Upper lobe of right lung (tissue), 1 donor: ENCODE data around the gene ADIPOQ. TPM values are rescaled to one million over a fixed set of nuclear protein-coding genes. Genes with fewer than 3 reads are reported as not detected.
"Not testable (repeated sequence)": the region's sequence is repeated elsewhere in the genome, so short reads cannot be mapped to it uniquely, and the experiment has no call there.

ENCODE experiments used
- ATAC-seq: fragments of 200-7000 bp; cut with Tn5 transposase; one replicate; pipeline ENCODE4 v1.9.1; 2020; ENCODE audit warnings: mild to moderate bottlenecking, moderate library complexity
- DNase-seq: peaks from one replicate; pipeline ENCODE4 v3.0.0-alpha.2; 2020
- H3K27ac ChIP-seq: fragments of 200-600 bp; one replicate; pipeline ENCODE4 v1.8.0; 2022
- H3K27me3 ChIP-seq: fragments of 200-600 bp; one replicate; pipeline ENCODE4 v1.8.0; 2022; ENCODE audit warnings: mild to moderate bottlenecking
- H3K36me3 ChIP-seq: fragments of 200-600 bp; one replicate; pipeline ENCODE4 v1.8.0; 2022
- H3K4me1 ChIP-seq: fragments of 200-600 bp; one replicate; pipeline ENCODE4 v1.8.0; 2022
- H3K4me3 ChIP-seq: fragments of 200-600 bp; one replicate; pipeline ENCODE4 v1.8.0; 2022; ENCODE audit warnings: mild to moderate bottlenecking
- H3K9me3 ChIP-seq: fragments of 200-600 bp; one replicate; pipeline ENCODE4 v1.8.0; 2022
- CTCF ChIP-seq: fragments of 200-600 bp; IDR thresholded peaks from one replicate; pipeline ENCODE4 v1.8.0; 2022; ENCODE audit warnings: antibody characterized with exemption
- intact Hi-C: fragments of 100-400 bp; cut with DNase I; formaldehyde crosslinking; loops from one replicate; pipeline ENCODE4 v1.11.0; 2022
- total RNA-seq: library from RNA; stranded (reverse); fragmentation: NEBNext Ultra II Directional; extraction: Animal tissue kit (Norgen Biotek cat#: 25700); gene quantifications from one replicate; pipeline ENCODE4 v1.2.1, GENCODE V29; 2021
- donor health status: DM: no; HTN: yes; CAD: no; lungs with severe emphysema.

The ADIPOQ gene
- total RNA-seq, 1 donor from 2014 or later = not detected

- DNase-seq (no peak), ATAC-seq (no peak)
- no peaks in the 10 kb centered on the region for H3K9me3 ChIP-seq
- intact Hi-C loops = no loop called here
- TF ChIP-seq CTCF = no peak
- no peaks in the 10 kb centered on the region for H3K36me3 ChIP-seq
- H3K27me3 ChIP-seq = no peaks in the 10 kb centered on the region
- H3K4me3 ChIP-seq = no peak overlapping the region
- H3K4me1 ChIP-seq = no peaks in the 10 kb centered on the region
- no peak overlapping the region for H3K27ac ChIP-seq
Observed at GRCh38 chr3:186845756-186846155, 3.2 kb downstream of the ADIPOQ start.

GRCh38 chr3:186847437-186847836 is 4.9 kb downstream of the ADIPOQ start:
- no peak for TF ChIP-seq CTCF
- ATAC-seq (no peak), DNase-seq (no peak)
- H3K36me3 ChIP-seq = no peaks in the 10 kb centered on the region
- H3K4me1 ChIP-seq = no peaks in the 10 kb centered on the region
- no peak overlapping the region for H3K4me3 ChIP-seq
- no peaks in the 10 kb centered on the region for H3K27me3 ChIP-seq
- H3K27ac ChIP-seq = no peak overlapping the region
- H3K9me3 ChIP-seq = no peaks in the 10 kb centered on the region
- intact Hi-C loops = no loop called here

- Histone ChIP-seq H3K9me3 (no peaks in the 10 kb centered on the region), H3K36me3 (no peaks in the 10 kb centered on the region), H3K27me3 (no peaks in the 10 kb centered on the region), H3K4me1 (no peaks in the 10 kb centered on the region), H3K27ac (no peak overlapping the region), H3K4me3 (no peak overlapping the region)
- ATAC-seq (peak; percentile 75), DNase-seq (no peak)
- peak; percentile 49 for TF ChIP-seq CTCF
- intact Hi-C loops = no loop called here
Observed at GRCh38 chr3:186849374-186849975, 7.0 kb downstream of the ADIPOQ start.

DNA sequence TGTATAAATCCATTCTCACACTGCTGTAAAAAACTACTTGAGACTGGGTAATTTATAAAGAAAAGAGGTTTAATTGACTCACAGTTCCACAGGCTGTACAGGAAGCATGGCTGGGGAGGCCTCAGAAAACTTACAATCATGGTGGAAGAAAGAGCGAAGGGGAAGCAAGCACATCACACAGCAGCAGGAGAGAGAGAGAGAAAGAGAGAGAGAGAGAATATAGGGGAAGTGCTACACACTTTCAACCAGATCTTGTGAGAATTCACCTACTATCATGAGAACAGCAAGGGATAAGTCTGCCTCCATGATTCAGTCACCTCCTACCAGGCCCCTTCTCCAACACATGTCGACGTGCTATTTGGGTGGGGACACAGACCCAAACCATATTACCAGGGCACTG is 9.3 kb downstream of the ADIPOQ start:
- H3K27me3 ChIP-seq, ATAC-seq, DNase-seq, H3K9me3 ChIP-seq, H3K27ac ChIP-seq, H3K4me3 ChIP-seq, H3K36me3 ChIP-seq, H3K4me1 ChIP-seq: not testable (repeated sequence)
- intact Hi-C loops = loop anchor here (10.0 kb wide), 1 partner anchor 73 kb away; no protein-coding TSS in a partner anchor

- Histone ChIP-seq H3K4me1 (no peaks in the 10 kb centered on the region), H3K36me3 (no peaks in the 10 kb centered on the region), H3K9me3 (no peaks in the 10 kb centered on the region), H3K27me3 (no peaks in the 10 kb centered on the region), H3K4me3 (no peak overlapping the region), H3K27ac (no peak overlapping the region)
- DNase-seq = no peak
- no peak for TF ChIP-seq CTCF
- no peak for ATAC-seq
- intact Hi-C loops = loop anchor here (10.0 kb wide), 1 partner anchor 72 kb away; no protein-coding TSS in a partner anchor
Observed at GRCh38 chr3:186852994-186853393, 10.5 kb downstream of the ADIPOQ start.

- no peaks in the 10 kb centered on the region for H3K36me3 ChIP-seq
- DNase-seq (no peak), ATAC-seq (no peak)
- TF ChIP-seq CTCF = no peak
- intact Hi-C loops = loop anchor here (10.0 kb wide), 1 partner anchor 71 kb away; no protein-coding TSS in a partner anchor
- no peaks in the 10 kb centered on the region for H3K27me3 ChIP-seq
- no peak overlapping the region for H3K4me3 ChIP-seq
- no peaks in the 10 kb centered on the region for H3K4me1 ChIP-seq
- peaks cover 8% of the 10 kb centered on the region for H3K9me3 ChIP-seq
- no peak overlapping the region for H3K27ac ChIP-seq
Observed at GRCh38 chr3:186854146-186854545, 11.6 kb downstream of the ADIPOQ start.
